Cardiac atrium fibroblast (primary cell): Measurements from ENCODE around the gene DEFB131B. TPM values are rescaled to one million over a fixed set of nuclear protein-coding genes. Genes with fewer than 3 reads are reported as not detected.

ENCODE experiments used
- total RNA-seq: library from RNA; depleted of rRNA; stranded (reverse); fragments of >200 nt; gene quantifications from 2 replicates; pipeline ENCODE4 v1.2.3, GENCODE V29; 2015

Gene DEFB131B
- not detected in 2 replicates for total RNA-seq

GRCh38 chr11:71878059-71878458 is at the start of gene DEFB131B:
Gene DEFB131B (plus strand): TSS chr11:71878453. CDS start chr11:71878453, 0 bp downstream.

GRCh38 chr11:71832811-71833210 is 45.4 kb upstream of the DEFB131B start, which contains the start of gene DEFB108B:
Gene DEFB108B (plus strand): TSS chr11:71833200. CDS start chr11:71833200, 0 bp downstream.

GRCh38 chr11:71927820-71928736 is 49.8 kb downstream of the DEFB131B start, which contains the start of gene XNDC1N:
Gene XNDC1N (minus strand): TSS chr11:71928594. CDS start chr11:71923353, 5,241 bp downstream.

GRCh38 chr11:71928737-71929443 is 50.6 kb downstream of the DEFB131B start, which contains the start of gene RNF121:
Gene RNF121 (plus strand): TSS chr11:71929046. CDS start chr11:71929062, 16 bp downstream.

Other genes starting within 250 kb of the DEFB131B start
- not detected in 2 replicates for gene DEFB108B, start 45.3 kb upstream of the DEFB131B start, total RNA-seq
- gene XNDC1N, start 50.1 kb downstream of the DEFB131B start, total RNA-seq = 0.18 and 1.3 TPM in 2 replicates
- gene RNF121, start 50.6 kb downstream of the DEFB131B start, total RNA-seq = 28.2 and 31.6 TPM in 2 replicates
- gene IL18BP, start 120.5 kb downstream of the DEFB131B start, total RNA-seq = 0.72 and 1.6 TPM in 2 replicates
- 87.2 and 91.7 TPM in 2 replicates for gene NUMA1, start 202.1 kb downstream of the DEFB131B start, total RNA-seq
- gene LRRC51, start 202.4 kb downstream of the DEFB131B start, total RNA-seq = 3.7 and 7.9 TPM in 2 replicates
- 115 and 125 TPM in 2 replicates for gene LAMTOR1, start 224.8 kb downstream of the DEFB131B start, total RNA-seq
- not detected in 2 replicates for gene TOMT, start 227.5 kb downstream of the DEFB131B start, total RNA-seq
- gene ANAPC15, start 234.2 kb downstream of the DEFB131B start, total RNA-seq = 15.5 and 18.8 TPM in 2 replicates